ENCODE data around the gene ALLC.

GRCh38 chr2:3630631-3631030 is 27.4 kb upstream of the ALLC start:
- TF ChIP-seq CTCF (IDR thresholded peaks at IDR 0.05; ENCODE audit: low read depth, low read length) (no peak), EZH2phosphoT487 (IDR thresholded peaks at IDR 0.05; ENCODE audit: low read depth) (no peak)
